Stomach (tissue), 4 donors: ENCODE data around the gene CRISPLD2.

Experiments
- EP300 ChIP-seq: sonication (generic); formaldehyde crosslinking; IDR thresholded peaks from one replicate; pipeline ENCODE4 v1.6.1; 2017; ENCODE audit warnings: antibody characterized with exemption
- POLR2A ChIP-seq, 4 donors: fragments of 450-650 bp; IDR thresholded peaks; one replicate each; pipeline ENCODE4 v1.6.1; 2016; ENCODE audit warnings: antibody characterized with exemption in 4 of 4, control low read depth in 2 of 4, mild to moderate bottlenecking in 1 of 4, moderate library complexity in 1 of 4
- POLR2AphosphoS5 ChIP-seq, 3 donors: sonication (generic); formaldehyde crosslinking; IDR thresholded peaks; one replicate each; pipeline ENCODE4 v1.6.1; 2016; ENCODE audit warnings: antibody characterized with exemption in 3 of 3
- TF ChIP-seq, protein P1 (sequence below), 7 experiments: fragments of 450-650 bp in 4 of 7; fragments of 200-600 bp in 3 of 7; sonication (generic) in 3 of 7; IDR thresholded peaks; one replicate each; pipeline ENCODE4 v1.5.1; 2016 to 2019; ENCODE audit warnings: antibody characterized with exemption in 7 of 7, control low read depth in 2 of 7, mild to moderate bottlenecking in 1 of 7

DNA sequence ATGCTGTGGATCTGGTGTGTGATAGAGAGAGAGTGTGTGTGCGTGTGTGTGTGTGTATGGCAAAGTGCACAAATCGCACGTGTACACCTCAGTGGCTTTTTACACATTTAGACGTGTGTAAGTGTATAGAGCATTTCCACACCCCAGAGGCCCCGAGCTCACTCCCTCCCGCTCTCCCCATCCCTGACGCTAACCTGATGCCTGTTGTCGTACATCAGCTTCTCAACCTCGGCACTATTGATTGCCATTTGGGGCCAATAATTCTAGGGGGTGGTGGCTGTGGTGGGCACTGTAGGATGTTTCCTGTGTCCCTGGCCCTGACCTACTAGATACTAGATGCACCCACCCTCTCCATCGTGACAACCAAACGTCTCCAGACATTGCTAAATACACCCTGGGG, 30.4 kb upstream of the CRISPLD2 start:
- TF ChIP-seq, protein P1, sequence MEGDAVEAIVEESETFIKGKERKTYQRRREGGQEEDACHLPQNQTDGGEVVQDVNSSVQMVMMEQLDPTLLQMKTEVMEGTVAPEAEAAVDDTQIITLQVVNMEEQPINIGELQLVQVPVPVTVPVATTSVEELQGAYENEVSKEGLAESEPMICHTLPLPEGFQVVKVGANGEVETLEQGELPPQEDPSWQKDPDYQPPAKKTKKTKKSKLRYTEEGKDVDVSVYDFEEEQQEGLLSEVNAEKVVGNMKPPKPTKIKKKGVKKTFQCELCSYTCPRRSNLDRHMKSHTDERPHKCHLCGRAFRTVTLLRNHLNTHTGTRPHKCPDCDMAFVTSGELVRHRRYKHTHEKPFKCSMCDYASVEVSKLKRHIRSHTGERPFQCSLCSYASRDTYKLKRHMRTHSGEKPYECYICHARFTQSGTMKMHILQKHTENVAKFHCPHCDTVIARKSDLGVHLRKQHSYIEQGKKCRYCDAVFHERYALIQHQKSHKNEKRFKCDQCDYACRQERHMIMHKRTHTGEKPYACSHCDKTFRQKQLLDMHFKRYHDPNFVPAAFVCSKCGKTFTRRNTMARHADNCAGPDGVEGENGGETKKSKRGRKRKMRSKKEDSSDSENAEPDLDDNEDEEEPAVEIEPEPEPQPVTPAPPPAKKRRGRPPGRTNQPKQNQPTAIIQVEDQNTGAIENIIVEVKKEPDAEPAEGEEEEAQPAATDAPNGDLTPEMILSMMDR (IDR thresholded peaks at IDR 0.05) = no peak
- no peak for TF ChIP-seq POLR2AphosphoS5 (IDR thresholded peaks at IDR 0.05)
- TF ChIP-seq POLR2A (IDR thresholded peaks at IDR 0.05) = no peak
- no peak for TF ChIP-seq EP300
